Measurements from ENCODE around the gene ADAP1. TPM values are rescaled to one million over a fixed set of nuclear protein-coding genes. Genes with fewer than 3 reads are reported as not detected.
A peak's percentile ranks its signal among the peaks of the same experiment; 100 is the strongest.

The ADAP1 gene
- total and polyA plus RNA-seq, 2 of the 13 experiments (the other 11 are each of a cell fraction or from before 2014, with no cell fraction given), result 10.5 to 24.6 TPM

GRCh38 chr7:975702-976473 is 21.4 kb upstream of the ADAP1 start (continued):
- TF ChIP-seq MIER2 (CRISPR knock-in tag; IDR thresholded peaks at IDR 0.05) (no peak), HDAC2 (CRISPR knock-in tag; IDR thresholded peaks at IDR 0.05) (no peak), POLR2G (IDR thresholded peaks at IDR 0.05; ENCODE audit: low read depth, low read length) (peak; percentile 45), ZBTB38 (CRISPR knock-in tag; IDR thresholded peaks at IDR 0.05) (0 out of 2 replicates have a peak, but pooled peaks have one; percentile 30), ZBTB21 (CRISPR knock-in tag; IDR thresholded peaks at IDR 0.05) (no peak), CREM (IDR thresholded peaks at IDR 0.05) (no peak), CREM (CRISPR knock-in tag; IDR thresholded peaks at IDR 0.05) (no peak), ZKSCAN8 (CRISPR knock-in tag; IDR thresholded peaks at IDR 0.05; ENCODE audit: borderline replicate concordance) (no peak), TOE1 (CRISPR knock-in tag; IDR thresholded peaks at IDR 0.05) (no peak; the same call in 1 of the 2 replicates), NR2F1 (CRISPR knock-in tag; IDR thresholded peaks at IDR 0.05) (no peak), ZNF552 (CRISPR knock-in tag; IDR thresholded peaks at IDR 0.05; ENCODE audit: borderline replicate concordance) (no peak), ISL2 (CRISPR knock-in tag; IDR thresholded peaks at IDR 0.05) (no peak), AGO2 (optimal IDR thresholded peaks at IDR 0.05; ENCODE audit: low read depth, low read length) (peak; percentile 67), ZNF205 (CRISPR knock-in tag; IDR thresholded peaks at IDR 0.05) (no peak), ZNF660 (CRISPR knock-in tag; IDR thresholded peaks at IDR 0.05; ENCODE audit: borderline replicate concordance, low read depth) (no peak), POLR2A (IDR thresholded peaks at IDR 0.05; ENCODE audit: insufficient read depth in 1 of 2, low read depth in 2 of 2, low read length in 2 of 2) (peak in 1 of 2 experiments; percentile 43; a peak in 1 of 4 replicates), SUZ12 (IDR thresholded peaks at IDR 0.05; ENCODE audit: low read depth, low read length) (no peak), PPARG (CRISPR knock-in tag; conservative IDR thresholded peaks at IDR 0.05) (no peak), BCLAF1 (IDR thresholded peaks at IDR 0.05) (no peak), ZNF30 (CRISPR knock-in tag; IDR thresholded peaks at IDR 0.05) (no peak), MAFF (IDR thresholded peaks at IDR 0.05; ENCODE audit: low read depth, low read length) (no peak), REPIN1 (CRISPR knock-in tag; IDR thresholded peaks at IDR 0.05; ENCODE audit: borderline replicate concordance, low read depth) (no peak), ZNF430 (CRISPR knock-in tag; IDR thresholded peaks at IDR 0.05) (peak; percentile 69; the same call in 1 of the 2 replicates), NRL (CRISPR knock-in tag; IDR thresholded peaks at IDR 0.05; ENCODE audit: borderline replicate concordance) (no peak)
- TF ChIP-seq, protein P1, sequence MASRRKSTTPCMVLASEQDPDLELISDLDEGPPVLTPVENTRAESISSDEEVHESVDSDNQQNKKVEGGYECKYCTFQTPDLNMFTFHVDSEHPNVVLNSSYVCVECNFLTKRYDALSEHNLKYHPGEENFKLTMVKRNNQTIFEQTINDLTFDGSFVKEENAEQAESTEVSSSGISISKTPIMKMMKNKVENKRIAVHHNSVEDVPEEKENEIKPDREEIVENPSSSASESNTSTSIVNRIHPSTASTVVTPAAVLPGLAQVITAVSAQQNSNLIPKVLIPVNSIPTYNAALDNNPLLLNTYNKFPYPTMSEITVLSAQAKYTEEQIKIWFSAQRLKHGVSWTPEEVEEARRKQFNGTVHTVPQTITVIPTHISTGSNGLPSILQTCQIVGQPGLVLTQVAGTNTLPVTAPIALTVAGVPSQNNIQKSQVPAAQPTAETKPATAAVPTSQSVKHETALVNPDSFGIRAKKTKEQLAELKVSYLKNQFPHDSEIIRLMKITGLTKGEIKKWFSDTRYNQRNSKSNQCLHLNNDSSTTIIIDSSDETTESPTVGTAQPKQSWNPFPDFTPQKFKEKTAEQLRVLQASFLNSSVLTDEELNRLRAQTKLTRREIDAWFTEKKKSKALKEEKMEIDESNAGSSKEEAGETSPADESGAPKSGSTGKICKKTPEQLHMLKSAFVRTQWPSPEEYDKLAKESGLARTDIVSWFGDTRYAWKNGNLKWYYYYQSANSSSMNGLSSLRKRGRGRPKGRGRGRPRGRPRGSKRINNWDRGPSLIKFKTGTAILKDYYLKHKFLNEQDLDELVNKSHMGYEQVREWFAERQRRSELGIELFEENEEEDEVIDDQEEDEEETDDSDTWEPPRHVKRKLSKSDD (CRISPR knock-in tag; IDR thresholded peaks at IDR 0.05; ENCODE audit: low read depth), result no peak
- TF ChIP-seq, protein P2, sequence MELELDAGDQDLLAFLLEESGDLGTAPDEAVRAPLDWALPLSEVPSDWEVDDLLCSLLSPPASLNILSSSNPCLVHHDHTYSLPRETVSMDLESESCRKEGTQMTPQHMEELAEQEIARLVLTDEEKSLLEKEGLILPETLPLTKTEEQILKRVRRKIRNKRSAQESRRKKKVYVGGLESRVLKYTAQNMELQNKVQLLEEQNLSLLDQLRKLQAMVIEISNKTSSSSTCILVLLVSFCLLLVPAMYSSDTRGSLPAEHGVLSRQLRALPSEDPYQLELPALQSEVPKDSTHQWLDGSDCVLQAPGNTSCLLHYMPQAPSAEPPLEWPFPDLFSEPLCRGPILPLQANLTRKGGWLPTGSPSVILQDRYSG (CRISPR knock-in tag; IDR thresholded peaks at IDR 0.05), result no peak; the same call in 1 of the 2 replicates
